K562 (cell line): ENCODE measurements around the gene NINJ1. TPM values are rescaled to one million over a fixed set of nuclear protein-coding genes. Genes with fewer than 3 reads are reported as not detected.
"Not testable (repeated sequence)": the region's sequence is repeated elsewhere in the genome, so short reads cannot be mapped to it uniquely, and the experiment has no call there.

Source experiments
- ATAC-seq: fragments of 200-7000 bp; cut with Tn5 transposase; 3 replicates; pipeline ENCODE4 v1.9.1; 2020; ENCODE audit warnings: moderate library complexity
- BruUV-seq: library from RNA; stranded (reverse); fragments of 400-500 nt; replicated peaks from 2 replicates; lab custom pipeline; 2021; lab: Mats Ljungman, UMichigan
- CTCF ChIA-PET: fragments of 300-600 bp; formaldehyde crosslinking; extraction: SDS; loops from one replicate; lab custom pipeline; 2021; ENCODE audit warnings: low intra/inter-chr PET ratio; lab: Yijun Ruan, JAX
- POLR2A ChIA-PET: fragments of 300-600, 350-650 bp; sonication (Branson Sonifier 250); formaldehyde crosslinking; extraction: SDS; loops from one replicate; lab custom pipeline; 2021; ENCODE audit warnings: antibody characterized with exemption, inconsistent platforms; lab: Yijun Ruan, JAX
- DNase-seq, 4 experiments: peaks; one replicate each; pipeline versions ENCODE4 v3.0.0 to v3.0.0-alpha.2; 2011 to 2018; ENCODE audit warnings: low spot score in 3 of 4, mixed read lengths in 3 of 4; ENCODE audit errors: extremely low read depth in 1 of 4
- FAIRE-seq: peaks from 2 replicates; lab custom pipeline; 2011; peaks lifted over from hg19 to GRCh38; lab: Jason Lieb, UNC
- H2AFZ ChIP-seq: 2 replicates; pipeline ENCODE4 v1.6.0; 2011; ENCODE audit warnings: low read depth, low read length, control low read depth, inconsistent platforms
- H3K27ac ChIP-seq: fragments of 200-600 bp; 3 replicates; pipeline ENCODE4 v1.8.0; 2011; ENCODE audit warnings: low read depth, mild to moderate bottlenecking, control low read depth, inconsistent platforms, low read length, moderate library complexity, mixed read lengths; ENCODE audit errors: extremely low read depth
- H3K27me3 ChIP-seq, 2 experiments: fragments of 300-600 bp in 1 of 2; 2 replicates in 1 of 2; 3 replicates in 1 of 2; pipeline versions ENCODE4 v1.6.0 to v1.8.0; 2011; ENCODE audit warnings: inconsistent platforms in 2 of 2, low read length in 2 of 2, mild to moderate bottlenecking in 1 of 2, mixed read lengths in 1 of 2, moderate library complexity in 1 of 2; ENCODE audit not compliant: control insufficient read depth in 2 of 2, insufficient read depth in 2 of 2
- H3K36me3 ChIP-seq: fragments of 300-600 bp; 3 replicates; pipeline ENCODE4 v1.8.0; 2011; ENCODE audit warnings: mild to moderate bottlenecking, low read length, inconsistent platforms; ENCODE audit not compliant: control insufficient read depth, insufficient read depth
- H3K4me1 ChIP-seq, 2 experiments: fragments of 200-600 bp in 1 of 2; replicated peaks in 1 of 2; 2 replicates in 1 of 2; 3 replicates in 1 of 2; pipeline versions ENCODE4 v1.5.1 to v1.8.0; 2011; ENCODE audit warnings: inconsistent platforms in 2 of 2, low read length in 2 of 2, mild to moderate bottlenecking in 1 of 2, mixed read lengths in 1 of 2, moderate library complexity in 1 of 2; ENCODE audit not compliant: control insufficient read depth in 2 of 2, insufficient read depth in 2 of 2
- H3K4me2 ChIP-seq: 2 replicates; pipeline ENCODE4 v1.6.1; 2011; ENCODE audit warnings: low read length, control low read depth, inconsistent platforms, mixed read lengths; ENCODE audit not compliant: insufficient read depth
- H3K4me3 ChIP-seq: fragments of 200-600 bp; sonication (generic), shearing (Covaris generic); 2 replicates; pipeline ENCODE4 v1.5.1; 2016; ENCODE audit warnings: control low read depth, inconsistent platforms
- H3K79me2 ChIP-seq: fragments of 200-600 bp; 3 replicates; pipeline ENCODE4 v1.8.0; 2011; ENCODE audit warnings: low read length, inconsistent platforms; ENCODE audit not compliant: control insufficient read depth, insufficient read depth
- H3K9ac ChIP-seq, 2 experiments: 2 replicates each; pipeline versions ENCODE4 v1.6.0 to v1.6.1; 2011; ENCODE audit warnings: low read depth in 2 of 2, low read length in 2 of 2, control low read depth in 1 of 2, inconsistent platforms in 1 of 2, mild to moderate bottlenecking in 1 of 2, mixed read lengths in 1 of 2; ENCODE audit not compliant: insufficient read depth in 1 of 2
- H3K9me1 ChIP-seq: one replicate; pipeline ENCODE4 v1.6.0; 2011; ENCODE audit warnings: inconsistent platforms, mild to moderate bottlenecking, low read length, moderate library complexity; ENCODE audit not compliant: control insufficient read depth, insufficient read depth
- H3K9me3 ChIP-seq: replicated peaks from 2 replicates; pipeline ENCODE4 v1.5.1; 2011; ENCODE audit warnings: low read depth, low read length, inconsistent platforms; ENCODE audit not compliant: control insufficient read depth, insufficient read depth
- H4K20me1 ChIP-seq: replicated peaks from 2 replicates; pipeline ENCODE4 v1.6.1; 2011; ENCODE audit warnings: low read length, inconsistent platforms, mixed read lengths; ENCODE audit not compliant: control insufficient read depth, insufficient read depth
- CC2D1A ChIP-seq: fragments of 450-650 bp; IDR thresholded peaks from 2 replicates; pipeline ENCODE4 v1.6.1; 2017; ENCODE audit warnings: mild to moderate bottlenecking
- DACH1 ChIP-seq: fragments of 450-650 bp; IDR thresholded peaks from 2 replicates; pipeline ENCODE4 v1.6.1; 2018; ENCODE audit not compliant: partially characterized antibody
- HDAC1 ChIP-seq, 2 experiments: fragments of 450-650 bp; IDR thresholded peaks; 2 replicates each; pipeline ENCODE4 v1.6.1; 2016 to 2017; ENCODE audit warnings: inconsistent platforms in 1 of 2, mild to moderate bottlenecking in 1 of 2, moderate library complexity in 1 of 2
- MTA1 ChIP-seq: fragments of 450-650 bp; IDR thresholded peaks from 2 replicates; pipeline ENCODE4 v1.6.1; 2017; ENCODE audit warnings: borderline replicate concordance
- PHB2 ChIP-seq: fragments of 450-650 bp; IDR thresholded peaks from 2 replicates; pipeline ENCODE4 v1.6.1; 2017; ENCODE audit warnings: low read depth
- POLR3G ChIP-seq: IDR thresholded peaks from 2 replicates; pipeline ENCODE4 v1.6.1; 2011; ENCODE audit not compliant: insufficient read length, insufficient replicate concordance; ENCODE audit errors: extremely low read depth
- SMARCA4 ChIP-seq: fragments of 450-650 bp; IDR thresholded peaks from 2 replicates; pipeline ENCODE4 v1.6.1; 2016
- ZC3H4 ChIP-seq: sonication (generic); formaldehyde crosslinking; IDR thresholded peaks from 2 replicates; pipeline ENCODE4 v1.9.0; 2021; ENCODE audit warnings: missing genetic modification reagents, borderline replicate concordance
- ZNF41 ChIP-seq: fragments of 250-450 bp; sonication (Bioruptor Pico); conservative IDR thresholded peaks from 2 replicates; pipeline ENCODE4 v1.4.0; 2020; ENCODE audit warnings: mild to moderate bottlenecking
- WGBS: fragments of 100-300 bp; shearing (Covaris generic); methylation state at CpG from one replicate; pipeline ENCODE4 v1.1.6; 2016; ENCODE audit warnings: low coverage, mixed read lengths; ENCODE audit not compliant: insufficient coverage; ENCODE audit errors: missing lambda C conversion rate; 5-methylcytosine and 5-hydroxymethylcytosine counted together
- in situ Hi-C: fragments of 300-500 bp; cut with MboI; formaldehyde crosslinking; loops from 4 replicates; pipeline ENCODE4 v1.15.0; 2018; ENCODE audit warnings: inconsistent platforms, mixed read lengths
- intact Hi-C: fragments of 100-400 bp; cut with micrococcal nuclease; formaldehyde crosslinking; loops from 2 replicates; pipeline ENCODE4 v1.14.2; 2022
- polyA plus RNA-seq, 8 experiments: library from polyadenylated mRNA; depleted of rRNA in 4 of 8; stranded (reverse) in 5 of 8; unstranded in 3 of 8; fragments of >200 nt; fragmentation: Nextera tagmentation in 2 of 8; fragmentation: Illumina TruSeq in 1 of 8; extraction: Ambion mirVana in 2 of 8; extraction: Trizol in 1 of 8; gene quantifications; 2 replicates each; pipeline versions ENCODE4 v1.2.1 to v1.2.3, GENCODE V29; 2011 to 2014; ENCODE audit warnings: inconsistent platforms in 1 of 8, missing spikeins in 1 of 8
- total RNA-seq, 7 experiments: library from RNA; depleted of rRNA in 6 of 7; stranded (reverse); fragments of >200 nt in 6 of 7; fragmentation: Illumina TruSeq in 2 of 7; extraction: Trizol in 2 of 7; gene quantifications; 2 replicates each; pipeline versions ENCODE4 v1.2.1 to v1.2.3, GENCODE V29; 2011 to 2021; ENCODE audit warnings: low replicate concordance in 1 of 7

NINJ1 gene
- total and polyA plus RNA-seq, 9 of the 15 experiments (the other 6 are each of a cell fraction or from before 2014, with no cell fraction given) = 0.13 to 8.4 (median 4.9) TPM

- TF ChIP-seq HDAC1 (IDR thresholded peaks at IDR 0.05) (peak in 1 of 2 experiments; percentile 44; a peak in 1 of 4 replicates), ZC3H4 (CRISPR knock-in tag) (no peak), POLR3G (no peak), ZNF41 (CRISPR knock-in tag) (no peak), PHB2 (no peak), CC2D1A (no peak), MTA1 (peak; percentile 81), DACH1 (peak; percentile 93), SMARCA4 (no peak)
These were observed 15.9 kb downstream of the NINJ1 start (continued) for GRCh38 chr9:93117924-93118862.

DNA sequence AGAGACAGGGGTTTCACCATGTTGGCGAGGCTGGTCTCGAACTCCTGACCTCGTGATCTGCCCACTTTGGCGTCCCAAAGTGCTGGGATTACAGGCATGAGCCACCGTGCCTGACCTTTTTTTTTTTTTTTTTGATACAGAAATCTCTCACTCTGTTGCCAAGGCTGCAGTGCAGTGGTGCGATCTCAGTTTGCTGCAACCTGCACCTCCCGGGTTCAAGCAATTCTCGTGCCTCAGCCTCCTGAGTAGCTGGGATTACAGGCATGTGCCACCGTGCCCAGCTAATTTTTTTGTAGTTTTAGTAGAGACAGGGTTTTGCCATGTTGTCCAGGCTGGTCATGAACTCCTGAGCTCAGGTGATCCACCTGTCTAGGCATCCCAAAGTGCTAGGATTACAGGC, 16.5 kb downstream of the NINJ1 start:
- H4K20me1 ChIP-seq, H3K9ac ChIP-seq, intact Hi-C loops, H3K27ac ChIP-seq, H3K9me1 ChIP-seq, FAIRE-seq, in situ Hi-C loops, H3K4me2 ChIP-seq, CTCF ChIA-PET, H3K79me2 ChIP-seq, ATAC-seq, BruUV-seq, H3K9me3 ChIP-seq, H3K4me3 ChIP-seq, H2AFZ ChIP-seq, H3K27me3 ChIP-seq, DNase-seq, H3K36me3 ChIP-seq: not testable (repeated sequence)
- WGBS = 84% methylated on average over 8 of the region's 9 CpGs
- H3K4me1 ChIP-seq = peaks cover 48 to 56% of the 10 kb centered on the region in 2 experiments
- POLR2A ChIA-PET = interaction anchor here (0.6 to 1.2 kb wide), 2 partner anchors 14 to 21 kb away, joined by 3 read pairs; no protein-coding TSS in a partner anchor
